Neural cell (in vitro differentiated cells): ENCODE data around the gene NR2F1-AS1. TPM values are rescaled to one million over a fixed set of nuclear protein-coding genes. Genes with fewer than 3 reads are reported as not detected.

Experiments
- H2AFZ ChIP-seq: fragments of 200-600, 300-800 bp; sonication (generic), shearing (Covaris generic); 2 replicates; pipeline ENCODE4 v1.6.0; 2014; ENCODE audit warnings: low read depth, mild to moderate bottlenecking, antibody characterized with exemption, low read length, moderate library complexity
- H3F3A ChIP-seq: fragments of 200-600 bp; shearing (Covaris generic); 2 replicates; pipeline ENCODE4 v1.6.1; 2016; ENCODE audit warnings: mild to moderate bottlenecking, moderate library complexity, mixed read lengths, antibody characterized with exemption, low read length; ENCODE audit not compliant: insufficient read depth, poor library complexity, severe bottlenecking
- H3K27ac ChIP-seq: fragments of 200-600, 300-800 bp; sonication (generic), shearing (Covaris generic); 2 replicates; pipeline ENCODE4 v1.5.1; 2014; ENCODE audit warnings: mild to moderate bottlenecking, low read length, moderate library complexity
- H3K27me3 ChIP-seq: fragments of 300-800, 200-600 bp; sonication (generic), shearing (Covaris generic); 2 replicates; pipeline ENCODE4 v1.6.0; 2014; ENCODE audit warnings: mild to moderate bottlenecking, low read depth, low read length, moderate library complexity; ENCODE audit not compliant: insufficient read depth
- H3K36me3 ChIP-seq: fragments of 300-800, 200-600 bp; sonication (generic), shearing (Covaris generic); 2 replicates; pipeline ENCODE4 v1.5.1; 2014; ENCODE audit warnings: mild to moderate bottlenecking, antibody characterized with exemption, low read length, moderate library complexity; ENCODE audit not compliant: insufficient read depth
- H3K4me2 ChIP-seq: fragments of 300-800, 200-600 bp; sonication (generic), shearing (Covaris generic); 2 replicates; pipeline ENCODE4 v1.6.0; 2014; ENCODE audit warnings: mild to moderate bottlenecking, low read length
- H3K4me3 ChIP-seq: fragments of 300-800, 200-600 bp; sonication (generic), shearing (Covaris generic); 2 replicates; pipeline ENCODE4 v1.5.1; 2014; ENCODE audit warnings: mild to moderate bottlenecking, low read length, moderate library complexity
- H3K79me2 ChIP-seq: fragments of 200-600 bp; shearing (Covaris generic); replicated peaks from 2 replicates; pipeline ENCODE4 v1.6.0; 2014; ENCODE audit warnings: mild to moderate bottlenecking, low read length, moderate library complexity; ENCODE audit not compliant: insufficient read depth
- H3K9ac ChIP-seq: fragments of 300-800, 200-600 bp; sonication (generic), shearing (Covaris generic); 2 replicates; pipeline ENCODE4 v1.6.1; 2016; ENCODE audit warnings: mild to moderate bottlenecking, low read length, mixed read lengths
- H3K9me2 ChIP-seq: fragments of 200-600 bp; shearing (Covaris generic); 2 replicates; pipeline ENCODE4 v1.6.1; 2016; ENCODE audit warnings: mild to moderate bottlenecking, low read length, mixed read lengths; ENCODE audit not compliant: insufficient read depth
- H3K9me3 ChIP-seq: fragments of 200-600, 300-800 bp; sonication (generic), shearing (Covaris generic); 2 replicates; pipeline ENCODE4 v1.6.1; 2016; ENCODE audit warnings: mild to moderate bottlenecking, mixed run types, low read length, moderate library complexity, mixed read lengths
- H4K20me1 ChIP-seq: fragments of 200-600 bp; shearing (Covaris generic); 2 replicates; pipeline ENCODE4 v1.6.1; 2016; ENCODE audit warnings: mild to moderate bottlenecking, mixed run types; ENCODE audit not compliant: insufficient read depth
- CTCF ChIP-seq: fragments of 450-650 bp; IDR thresholded peaks from 2 replicates; pipeline ENCODE4 v1.5.1; 2014; ENCODE audit warnings: antibody characterized with exemption, mild to moderate bottlenecking, moderate library complexity; ENCODE audit not compliant: poor library complexity, severe bottlenecking
- EP300 ChIP-seq: fragments of 450-650 bp; conservative IDR thresholded peaks from 2 replicates; pipeline ENCODE4 v1.6.1; 2014; ENCODE audit warnings: antibody characterized with exemption, mild to moderate bottlenecking, moderate library complexity; ENCODE audit not compliant: poor library complexity, severe bottlenecking
- EZH2 ChIP-seq: fragments of 200-600, 300-800 bp; shearing (Covaris generic), sonication (generic); IDR thresholded peaks from 2 replicates; pipeline ENCODE4 v1.6.1; 2014; ENCODE audit warnings: antibody characterized with exemption, low read length, borderline replicate concordance, mild to moderate bottlenecking; ENCODE audit not compliant: insufficient read depth, poor library complexity, severe bottlenecking
- MXI1 ChIP-seq: fragments of 450-650 bp; conservative IDR thresholded peaks from 2 replicates; pipeline ENCODE4 v1.6.1; 2014; ENCODE audit warnings: antibody characterized with exemption, mild to moderate bottlenecking; ENCODE audit not compliant: poor library complexity, severe bottlenecking
- POLR2AphosphoS5 ChIP-seq: IDR thresholded peaks from 2 replicates; pipeline ENCODE4 v1.6.1; 2012
- RAD21 ChIP-seq: fragments of 450-650 bp; conservative IDR thresholded peaks from 2 replicates; pipeline ENCODE4 v1.6.1; 2014; ENCODE audit warnings: antibody characterized with exemption, mild to moderate bottlenecking, moderate library complexity
- REST ChIP-seq: IDR thresholded peaks from 2 replicates; pipeline ENCODE4 v1.6.1; 2012; ENCODE audit warnings: borderline replicate concordance
- SMC3 ChIP-seq: fragments of 450-650 bp; conservative IDR thresholded peaks from 2 replicates; pipeline ENCODE4 v1.6.1; 2014; ENCODE audit warnings: antibody characterized with exemption, mild to moderate bottlenecking, moderate library complexity; ENCODE audit not compliant: poor library complexity
- TAF1 ChIP-seq: IDR thresholded peaks from 2 replicates; pipeline ENCODE4 v1.6.1; 2012; ENCODE audit warnings: low read depth
- polyA plus RNA-seq: library from polyadenylated mRNA; depleted of rRNA; stranded (reverse); fragments of >200 nt; gene quantifications from 2 replicates; pipeline ENCODE4 v1.2.3, GENCODE V29; 2014

NR2F1-AS1 gene
- polyA plus RNA-seq, 1 donor from 2014 or later: 0.24 TPM

- no peak overlapping the region for H3K4me2 ChIP-seq
- peaks cover 5% of the 10 kb centered on the region for H3K9me3 ChIP-seq
- H3K27ac ChIP-seq: no peak overlapping the region
- H3K79me2 ChIP-seq: no peaks in the 10 kb centered on the region
- no peak overlapping the region for H3K4me3 ChIP-seq
- no peak overlapping the region for H2AFZ ChIP-seq
- peaks cover 89% of the 10 kb centered on the region for H3K27me3 ChIP-seq
- TF ChIP-seq EZH2 (no peak), TAF1 (no peak), SMC3 (no peak), MXI1 (no peak), POLR2AphosphoS5 (peak; percentile 63), EP300 (no peak), RAD21 (no peak), CTCF (no peak)
- H3K9me2 ChIP-seq: no peaks in the 10 kb centered on the region
- H4K20me1 ChIP-seq: no peaks in the 10 kb centered on the region
- H3F3A ChIP-seq: peaks cover 5% of the 10 kb centered on the region
- H3K9ac ChIP-seq: no peak overlapping the region
- H3K36me3 ChIP-seq: no peaks in the 10 kb centered on the region
These were observed 4.9 kb upstream of the NR2F1-AS1 start for GRCh38 chr5:93585767-93586385.

- Histone ChIP-seq H3K27me3 (peaks cover 89% of the 10 kb centered on the region), H2AFZ (no peak overlapping the region), H3K27ac (no peak overlapping the region), H3K4me2 (no peak overlapping the region), H3K4me3 (peak overlapping the region; percentile 55), H3K9me2 (no peaks in the 10 kb centered on the region), H3K79me2 (no peaks in the 10 kb centered on the region), H4K20me1 (no peaks in the 10 kb centered on the region), H3K9ac (no peak overlapping the region), H3K9me3 (peaks cover 5% of the 10 kb centered on the region), H3K36me3 (no peaks in the 10 kb centered on the region), H3F3A (peaks cover 5% of the 10 kb centered on the region)
- no peak for TF ChIP-seq RAD21
- TF ChIP-seq EZH2: peak; percentile 76
These were observed 4.2 kb upstream of the NR2F1-AS1 start for GRCh38 chr5:93585041-93585766.

GRCh38 chr5:93584596-93585040, 3.6 kb upstream of the NR2F1-AS1 start:
- H3K4me2 ChIP-seq: no peak overlapping the region
- peaks cover 89% of the 10 kb centered on the region for H3K27me3 ChIP-seq
- H3K79me2 ChIP-seq: no peaks in the 10 kb centered on the region
- no peaks in the 10 kb centered on the region for H3K36me3 ChIP-seq
- no peak overlapping the region for H3K9ac ChIP-seq
- no peaks in the 10 kb centered on the region for H3K9me2 ChIP-seq
- H3K9me3 ChIP-seq: peaks cover 5% of the 10 kb centered on the region
- H4K20me1 ChIP-seq: no peaks in the 10 kb centered on the region
- peak overlapping the region; percentile 53 for H3K4me3 ChIP-seq
- TF ChIP-seq EZH2: no peak
- TF ChIP-seq RAD21: no peak
- TF ChIP-seq MXI1: no peak
- no peak for TF ChIP-seq REST
- no peak for TF ChIP-seq SMC3
- TF ChIP-seq TAF1: no peak
- TF ChIP-seq CTCF: no peak
- TF ChIP-seq EP300: no peak
- TF ChIP-seq POLR2AphosphoS5: no peak
- H2AFZ ChIP-seq: no peak overlapping the region
- H3K27ac ChIP-seq: no peak overlapping the region
- H3F3A ChIP-seq: peaks cover 5% of the 10 kb centered on the region
